NOMO-1 treated with dmso at 0.1 percent for 144 hours (cell line): ENCODE measurements around the gene KRT75.
"Not testable (repeated sequence)": the region's sequence is repeated elsewhere in the genome, so short reads cannot be mapped to it uniquely, and the experiment has no call there.

ENCODE experiments used
- DNase-seq: peaks from one replicate; lab custom pipeline; 2025; ENCODE audit not compliant: unreplicated experiment; lab: John Stamatoyannopoulos, UW

KRT75 gene

DNA sequence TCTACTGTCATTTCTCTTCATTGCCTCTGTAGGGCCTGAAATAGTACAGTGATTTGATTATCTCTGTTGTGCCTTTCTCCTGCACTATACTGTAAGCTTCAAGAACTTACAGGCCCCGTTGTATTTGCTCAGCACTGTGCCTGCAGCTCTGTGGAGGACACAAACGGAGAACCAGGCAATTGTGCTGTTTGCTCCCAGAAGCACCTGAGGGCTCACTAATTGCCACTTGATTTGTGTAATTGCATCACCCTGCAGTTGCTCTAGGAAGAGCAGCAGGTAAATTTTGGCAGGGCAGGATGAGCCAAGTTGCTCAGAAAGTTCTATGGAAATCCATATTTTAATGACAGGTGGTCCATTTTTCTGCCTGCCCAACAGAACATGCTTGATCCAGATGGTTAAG, 16.4 kb downstream of the KRT75 start:
- DNase-seq = no peak

DNA sequence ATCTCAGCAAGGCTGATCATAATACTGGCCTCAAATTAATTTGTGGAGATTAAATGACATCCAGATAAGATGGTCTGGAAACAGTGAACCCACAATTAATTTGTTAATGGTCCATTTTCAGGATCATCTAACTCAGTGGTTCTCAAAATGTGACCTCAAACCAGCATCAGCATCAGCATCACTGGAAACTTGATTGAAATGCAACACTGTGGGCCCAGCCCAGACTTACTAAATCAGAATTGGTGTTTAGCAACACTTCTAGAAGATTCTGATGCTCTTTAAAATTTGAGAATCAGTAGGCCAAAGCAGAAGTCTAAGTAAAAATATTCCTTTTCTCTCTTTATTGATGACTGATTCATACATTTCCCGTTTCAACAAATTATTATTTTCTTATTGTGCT, 17.4 kb downstream of the KRT75 start:
- no peak for DNase-seq

DNA sequence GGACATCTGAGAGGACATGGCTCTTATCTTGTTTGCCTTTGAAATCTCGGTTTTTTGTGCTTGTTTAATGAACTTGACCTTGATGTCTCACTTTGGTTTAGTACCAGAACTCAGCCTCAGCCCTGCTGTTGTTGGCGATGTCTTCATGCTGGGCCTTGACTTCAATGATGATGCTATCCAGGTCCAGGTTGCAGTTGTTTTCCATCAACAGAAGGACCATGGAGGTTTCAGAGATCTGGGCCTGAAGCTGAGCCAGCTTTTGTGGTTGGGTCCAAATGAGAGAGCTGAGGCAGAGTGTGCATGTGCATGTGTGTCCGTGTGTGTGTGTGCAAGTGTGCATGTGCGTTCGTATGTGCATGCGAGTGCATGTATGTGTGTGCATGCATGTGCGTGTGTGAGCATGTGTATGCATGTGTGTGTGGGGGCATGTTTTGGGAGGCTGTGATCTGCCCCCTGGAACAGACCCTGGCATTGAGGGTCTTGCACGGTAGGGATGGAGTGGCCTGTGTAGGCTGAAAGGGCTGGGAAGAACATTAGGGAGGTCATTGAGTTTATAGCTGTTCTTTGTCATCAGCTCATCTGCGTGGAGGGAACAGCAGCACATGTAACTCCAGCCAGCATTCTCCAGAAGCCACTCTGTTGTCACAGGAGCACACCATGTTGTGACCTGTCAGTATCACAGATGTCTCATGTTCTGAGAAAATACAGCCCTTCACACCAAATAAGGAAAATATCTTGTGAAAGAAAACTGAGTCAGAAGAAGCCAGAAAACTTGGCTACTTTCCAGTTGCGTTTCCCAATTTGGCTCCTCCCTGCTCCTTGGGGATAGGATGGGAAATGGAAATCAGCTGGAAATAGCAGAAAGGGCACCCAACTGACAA, 18.1 kb downstream of the KRT75 start:
- no peak for DNase-seq

DNA sequence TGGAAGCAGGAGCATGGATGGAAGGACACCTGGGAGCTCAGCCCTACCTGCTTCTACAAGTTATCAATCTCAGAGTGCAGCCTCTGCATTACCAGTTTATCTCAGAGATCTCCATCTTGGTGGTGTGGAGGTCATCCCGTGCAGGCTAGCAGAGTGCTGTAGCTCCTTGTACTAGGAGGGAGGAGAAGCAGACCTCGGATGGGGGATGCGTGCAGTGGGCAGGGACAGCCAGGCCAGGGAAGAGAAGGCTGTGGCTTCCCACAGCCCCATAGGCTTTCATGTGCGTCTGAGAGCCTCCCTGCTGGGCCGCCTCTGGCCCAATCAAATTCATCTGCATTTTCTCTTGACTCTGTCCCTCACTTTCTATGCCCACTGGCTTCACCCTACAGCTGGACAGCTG, 19.2 kb downstream of the KRT75 start:
- DNase-seq = no peak

DNA sequence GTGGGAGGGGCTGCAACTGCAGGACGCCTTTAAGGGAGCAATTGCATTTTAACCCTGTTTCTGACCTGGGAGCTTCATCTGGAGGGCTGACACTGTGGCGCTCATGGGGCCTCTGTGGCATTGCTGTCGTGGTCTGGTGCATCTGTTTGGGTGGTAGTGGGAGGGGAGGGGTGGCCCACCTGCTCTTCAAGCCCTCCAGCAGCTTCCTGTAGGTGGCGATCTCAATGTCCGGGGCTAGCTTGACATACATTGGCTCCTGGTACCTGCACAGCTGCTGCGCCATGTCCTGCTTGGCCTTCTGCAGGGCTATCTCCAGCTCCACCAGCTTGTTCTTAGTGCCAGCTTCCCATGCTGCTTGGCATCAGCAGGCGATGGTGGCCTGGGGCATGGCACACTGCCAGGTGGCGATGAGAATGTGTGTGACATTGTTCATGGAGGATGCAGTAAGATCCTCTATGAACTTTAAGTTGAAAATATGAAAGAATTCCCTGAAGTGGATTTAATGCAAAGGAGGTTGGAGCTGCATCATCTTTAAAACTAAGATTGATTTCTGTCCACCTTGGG, 20.3 kb downstream of the KRT75 start:
- no peak for DNase-seq

DNA sequence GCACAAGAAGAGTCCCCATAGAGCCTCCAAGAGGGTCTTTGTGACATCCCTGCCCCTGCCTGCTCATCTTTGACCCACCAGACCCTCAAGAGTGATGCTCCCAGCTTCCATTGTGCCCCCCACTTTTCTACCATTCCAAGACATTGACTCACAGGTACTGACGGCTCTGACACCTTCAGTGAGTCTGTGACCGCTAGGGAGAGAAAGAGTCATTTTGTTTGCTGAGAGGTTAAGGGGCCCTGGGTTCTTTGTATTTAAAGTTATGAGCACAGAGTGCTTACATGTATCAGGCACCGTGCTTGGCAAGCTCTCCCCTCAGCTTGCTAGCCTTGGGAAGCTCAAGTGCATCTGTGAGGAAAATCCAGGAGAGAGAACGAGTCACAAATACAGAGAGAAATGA, 21.0 kb downstream of the KRT75 start:
- DNase-seq = no peak

DNA sequence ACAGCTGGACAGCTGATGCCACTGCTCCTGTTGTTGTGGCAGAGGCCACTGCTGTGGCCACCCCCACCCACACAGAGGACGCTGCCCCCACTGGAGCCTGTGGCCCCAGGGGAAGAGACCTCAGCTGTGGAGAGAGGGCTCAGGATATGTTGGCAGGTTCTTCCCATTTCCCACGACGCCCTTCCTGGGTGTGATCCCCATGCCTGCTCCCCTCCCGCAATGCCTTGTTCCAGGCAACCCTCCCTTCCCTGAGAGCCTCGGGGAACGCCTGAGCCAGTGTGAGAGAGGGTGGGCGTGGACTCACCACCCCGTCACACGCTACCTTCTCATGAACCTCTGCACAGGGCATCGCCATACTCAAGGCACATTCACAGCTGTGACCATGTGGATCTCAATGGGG, 22.4 kb downstream of the KRT75 start:
- DNase-seq = no peak

DNA sequence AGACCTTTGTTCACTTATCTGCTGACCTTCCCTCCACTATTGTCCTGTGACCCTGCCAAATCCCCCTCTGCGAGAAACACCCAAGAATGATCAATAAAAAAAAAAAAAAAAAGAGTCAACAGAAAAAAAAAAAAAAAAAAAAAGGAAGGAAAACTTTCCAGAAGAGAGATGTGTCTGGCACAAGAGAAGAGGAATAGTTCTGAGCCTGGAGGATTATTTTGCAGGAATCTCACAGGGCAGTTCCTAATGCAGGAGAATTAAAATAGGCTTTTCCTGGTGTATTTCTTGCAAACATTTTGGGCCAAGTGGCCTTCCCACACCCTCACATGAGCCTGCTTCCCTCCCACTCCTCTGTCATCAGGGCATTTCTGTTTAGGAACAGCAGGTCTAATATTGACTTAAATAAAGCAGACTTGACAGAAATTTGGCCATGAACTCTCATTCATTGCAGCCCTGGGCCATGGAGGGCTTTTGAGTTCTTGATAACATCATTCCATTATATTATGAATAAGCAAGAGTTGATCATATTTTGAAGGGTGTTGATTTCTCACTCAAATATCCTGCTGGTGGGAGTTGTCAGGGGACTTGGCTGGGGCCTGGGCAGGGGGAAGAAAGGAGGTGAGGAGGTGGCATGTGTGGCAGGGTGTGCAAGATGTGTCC, 23.5 kb downstream of the KRT75 start:
- not testable (repeated sequence) for DNase-seq

DNA sequence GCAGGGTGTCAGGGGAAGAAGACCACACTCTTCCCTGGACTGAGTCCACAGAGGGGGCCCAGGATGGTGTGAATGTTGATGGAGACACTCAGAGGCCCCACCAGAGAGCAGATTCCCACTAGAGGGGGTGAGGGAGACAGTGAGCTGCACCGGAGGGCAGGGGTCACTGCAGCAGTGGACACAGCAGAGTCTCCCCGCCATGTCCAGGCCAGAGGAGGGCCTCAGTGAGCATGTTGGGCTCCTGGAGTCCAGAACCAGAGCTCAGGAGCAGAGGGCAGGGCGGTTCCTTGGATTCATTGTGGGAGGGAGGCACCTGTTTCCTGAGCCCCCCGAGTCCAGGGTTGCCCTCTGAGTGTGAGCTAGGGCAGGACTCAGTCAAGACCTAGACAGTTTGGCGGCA, 26.3 kb downstream of the KRT75 start:
- no peak for DNase-seq

DNA sequence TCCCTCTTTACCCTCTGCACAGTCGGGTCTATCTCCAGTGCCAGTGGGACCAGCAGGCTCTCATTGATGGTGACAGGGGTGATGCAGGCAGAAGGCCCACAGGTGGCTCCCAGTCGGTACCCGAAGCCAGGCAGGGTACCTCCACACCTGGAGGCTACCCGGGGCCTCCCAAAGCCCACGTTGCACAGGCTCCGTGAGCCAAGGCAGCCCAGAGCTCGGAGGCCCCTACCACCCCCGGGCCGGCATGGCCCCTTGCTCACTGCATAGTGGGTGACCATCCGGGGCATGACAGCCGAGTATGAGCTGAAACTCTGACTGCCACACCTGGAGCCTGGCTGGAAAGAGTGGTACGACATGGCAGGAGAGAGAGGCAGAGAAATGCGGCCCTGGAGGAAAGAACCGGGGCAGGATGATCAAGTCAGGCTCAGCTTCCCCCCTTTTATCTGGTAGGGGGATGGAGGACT, 28.2 kb downstream of the KRT75 start, which contains the start of gene KRT82:
Gene KRT82, minus strand, starts transcription at position 414 of the 464 bp plus-strand sequence. Its CDS starts 58 bp downstream, at position 356.
- DNase-seq = no peak

DNA sequence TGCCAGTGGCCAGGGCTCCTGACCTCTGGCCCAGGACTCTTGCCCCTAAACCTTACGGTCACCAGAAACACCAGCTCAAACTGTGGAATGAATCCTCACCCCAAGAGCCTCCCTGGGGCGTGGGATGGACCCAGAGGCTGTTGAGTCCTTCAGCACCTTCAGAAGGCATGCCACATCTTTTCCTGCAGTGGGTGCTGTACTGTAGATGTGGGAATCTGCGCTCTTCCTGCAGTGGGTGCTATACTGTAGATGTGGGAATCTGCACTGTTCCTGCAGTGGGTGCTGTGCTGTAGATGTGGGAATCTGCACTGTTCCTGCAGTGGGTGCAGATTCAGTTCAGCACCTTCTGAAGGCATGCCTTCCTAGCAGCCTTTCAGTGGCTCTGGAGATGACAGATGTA, 29.2 kb downstream of the KRT75 start:
- no peak for DNase-seq

DNA sequence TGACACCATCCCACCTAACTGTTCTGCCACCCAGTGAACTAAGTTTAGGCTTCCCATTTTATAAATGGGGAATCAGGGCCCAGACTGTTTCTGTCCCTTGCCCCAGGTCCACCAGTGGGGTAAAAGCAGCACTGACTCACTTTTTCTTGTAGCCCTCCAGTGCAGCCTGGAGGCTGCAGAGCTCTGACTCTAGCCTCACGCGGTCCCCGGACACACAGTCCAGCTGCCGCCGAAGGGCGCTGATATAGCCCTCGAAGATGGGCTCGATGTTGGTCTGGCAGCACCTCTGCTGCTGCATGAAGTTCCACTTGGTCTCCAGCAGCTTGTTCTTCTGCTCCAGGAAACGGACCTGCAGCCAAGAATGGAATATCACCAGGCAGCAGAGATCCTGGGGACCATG, 30.6 kb downstream of the KRT75 start:
- no peak for DNase-seq

DNA sequence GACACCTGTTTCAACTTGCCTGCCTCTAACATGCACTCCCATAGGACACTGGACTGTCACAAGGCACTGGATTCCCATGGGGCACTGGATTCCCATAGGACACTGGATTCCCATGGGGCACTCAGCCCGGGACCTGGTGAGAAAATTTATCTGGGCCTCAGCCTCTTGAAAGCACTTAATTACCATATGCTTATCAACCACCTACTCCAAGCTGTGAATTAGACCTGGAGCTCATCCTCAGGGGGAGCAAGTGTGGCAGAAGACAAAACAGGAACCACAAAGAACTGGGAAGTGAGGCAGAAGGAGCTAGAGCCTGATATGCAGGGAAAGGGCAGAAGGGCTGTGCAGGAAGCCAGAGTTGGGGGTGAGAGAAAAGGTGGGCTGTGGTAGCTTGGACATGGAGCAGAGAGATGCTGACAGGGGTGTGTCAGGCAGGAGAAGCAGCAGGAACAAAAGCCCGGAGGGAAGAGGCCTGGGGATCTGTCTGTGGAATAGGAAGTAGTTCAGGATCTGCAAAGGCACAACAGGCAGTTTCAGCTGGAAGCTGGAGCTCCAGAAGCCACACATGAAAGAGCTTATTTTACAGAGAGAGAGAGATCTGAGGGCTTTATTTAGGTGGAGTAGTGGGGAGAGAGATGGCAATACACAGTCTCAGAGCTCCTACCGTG, 31.2 kb downstream of the KRT75 start:
- no peak for DNase-seq

DNA sequence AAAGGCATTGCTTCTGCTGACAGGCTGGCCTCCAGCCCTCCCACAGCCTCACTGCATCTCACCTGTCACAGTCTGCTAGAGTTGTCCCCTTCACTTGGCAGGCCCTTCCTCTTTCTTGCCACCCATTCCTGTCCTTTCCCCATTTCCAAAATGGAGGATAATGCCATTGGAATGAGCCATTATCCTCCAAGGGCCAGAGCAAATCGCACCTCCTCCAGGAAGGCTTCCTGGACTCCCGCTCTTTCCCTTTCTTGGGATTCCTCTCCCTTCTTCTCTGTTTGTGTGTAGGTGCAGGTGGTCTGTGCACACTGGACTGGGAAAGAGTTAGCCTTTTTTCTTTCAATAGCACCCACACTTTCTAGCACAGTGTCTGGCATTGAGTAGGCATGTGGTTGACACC, 31.8 kb downstream of the KRT75 start:
- no peak for DNase-seq

DNA sequence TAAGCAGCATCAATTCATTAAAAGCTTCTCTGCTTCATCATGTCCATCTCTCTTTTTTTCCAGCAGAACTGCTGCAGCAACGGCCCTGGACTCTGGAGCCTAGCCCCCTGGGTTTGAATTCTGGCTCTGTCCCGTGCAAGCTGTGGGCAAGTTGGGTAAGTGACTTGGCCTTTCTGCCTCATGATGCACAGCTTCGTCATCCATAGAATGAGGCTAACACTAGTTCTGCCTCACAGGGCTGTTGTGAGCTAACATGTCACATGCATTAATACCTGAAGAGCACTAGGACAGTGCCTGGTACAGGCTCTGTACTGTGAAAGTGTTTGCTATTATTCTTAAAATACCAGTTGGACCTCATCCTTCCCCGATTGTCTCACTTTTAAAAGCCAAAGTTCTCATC, 32.2 kb downstream of the KRT75 start:
- no peak for DNase-seq

DNA sequence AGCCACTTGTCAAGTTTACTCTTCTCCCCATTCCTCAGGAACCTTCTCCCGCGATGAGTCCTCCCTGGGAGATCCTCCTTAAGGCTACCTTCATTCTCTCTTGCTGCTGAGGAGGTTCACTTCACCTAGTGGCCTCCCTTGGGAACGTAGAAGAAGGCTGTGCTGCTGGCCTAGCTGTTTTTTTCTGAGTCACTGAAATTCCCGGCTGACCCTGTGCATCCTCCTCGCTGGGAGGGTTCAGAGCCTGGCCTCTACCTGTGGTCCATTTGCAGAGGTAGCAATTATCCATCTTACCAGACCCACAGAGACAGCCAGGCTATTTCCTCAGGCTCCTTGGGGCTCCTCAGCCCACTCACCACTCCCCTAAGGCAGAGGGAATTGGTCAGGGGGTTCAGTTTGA, 32.6 kb downstream of the KRT75 start:
- DNase-seq = no peak

DNA sequence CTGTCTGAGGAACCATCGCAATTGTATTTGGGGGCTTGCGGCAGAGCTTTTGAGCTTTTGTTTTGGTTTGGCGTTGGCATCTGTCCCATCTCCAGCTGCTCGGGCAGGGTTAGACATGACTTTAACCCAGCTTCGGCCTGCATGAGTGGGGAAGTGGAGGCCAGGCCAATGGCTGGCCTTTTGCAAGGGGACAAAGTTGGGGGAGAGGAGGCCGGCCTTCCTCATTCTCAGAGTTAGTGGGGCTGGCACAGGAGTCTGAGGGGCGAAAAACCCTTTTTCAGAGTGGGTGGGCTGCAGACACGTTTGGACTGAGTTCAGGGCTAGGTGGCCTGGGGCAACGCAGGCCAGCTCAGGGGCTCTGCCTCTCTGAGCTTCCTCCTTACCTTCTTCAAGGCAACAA, 33.3 kb downstream of the KRT75 start:
- no peak for DNase-seq

DNA sequence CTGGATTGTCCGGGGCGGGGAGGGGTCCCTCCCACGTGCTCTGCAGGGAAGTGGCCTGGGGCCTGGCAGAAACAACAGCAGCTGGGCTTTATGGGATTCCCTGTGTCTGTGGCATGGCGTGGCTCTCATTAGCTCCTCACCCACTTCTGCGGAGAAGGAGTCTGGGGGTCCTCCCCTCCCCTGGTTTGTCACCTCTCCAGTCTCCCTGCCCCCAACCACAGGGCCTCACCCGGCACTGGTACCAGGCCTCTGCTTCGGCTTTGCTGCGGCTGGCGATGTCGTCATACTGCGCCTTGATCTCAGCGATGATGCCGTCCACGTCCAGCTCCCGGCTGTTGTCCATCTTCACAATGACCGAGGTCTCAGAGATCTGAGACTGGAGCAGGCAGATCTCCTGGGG, 34.4 kb downstream of the KRT75 start:
- no peak for DNase-seq

DNA sequence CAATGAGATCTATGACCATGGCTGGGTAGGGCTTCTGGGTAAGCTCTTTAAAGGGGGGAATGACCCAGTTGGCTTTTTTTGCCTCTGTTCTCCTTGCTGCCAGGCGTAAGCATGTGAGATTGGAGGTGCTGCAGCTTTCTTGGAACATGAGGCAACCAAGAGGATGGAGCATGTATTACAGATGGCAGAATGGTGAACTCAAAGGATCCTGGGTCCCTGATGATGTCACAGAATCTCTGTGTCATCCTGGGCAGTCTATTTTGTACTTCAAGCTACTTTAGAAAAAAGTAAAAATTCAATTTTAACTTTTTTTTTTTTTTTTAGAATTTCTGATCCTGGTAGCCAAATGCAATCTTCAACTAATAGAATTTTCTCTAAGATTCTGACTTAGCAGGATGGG, 36.0 kb downstream of the KRT75 start:
- DNase-seq = no peak

DNA sequence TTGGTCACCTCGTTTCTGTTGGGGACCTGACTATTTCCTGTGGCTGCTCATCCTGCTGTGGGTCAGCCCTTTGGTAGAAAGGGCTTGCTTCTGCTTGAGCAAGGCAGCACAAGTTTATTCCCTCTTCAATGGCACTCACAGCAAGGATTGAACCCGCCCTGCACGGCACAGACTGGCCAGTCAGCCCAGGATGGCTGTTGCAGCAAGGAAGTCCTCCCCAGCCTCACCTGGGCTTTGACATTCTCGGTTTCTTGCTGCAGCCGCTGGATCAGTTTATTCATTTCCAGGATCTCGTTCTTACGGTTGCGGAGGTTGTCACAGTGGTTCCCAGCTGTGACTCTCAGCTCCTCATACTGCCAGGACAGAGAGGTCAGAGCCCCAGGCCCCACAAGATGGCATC, 37.5 kb downstream of the KRT75 start:
- DNase-seq = no peak

DNA sequence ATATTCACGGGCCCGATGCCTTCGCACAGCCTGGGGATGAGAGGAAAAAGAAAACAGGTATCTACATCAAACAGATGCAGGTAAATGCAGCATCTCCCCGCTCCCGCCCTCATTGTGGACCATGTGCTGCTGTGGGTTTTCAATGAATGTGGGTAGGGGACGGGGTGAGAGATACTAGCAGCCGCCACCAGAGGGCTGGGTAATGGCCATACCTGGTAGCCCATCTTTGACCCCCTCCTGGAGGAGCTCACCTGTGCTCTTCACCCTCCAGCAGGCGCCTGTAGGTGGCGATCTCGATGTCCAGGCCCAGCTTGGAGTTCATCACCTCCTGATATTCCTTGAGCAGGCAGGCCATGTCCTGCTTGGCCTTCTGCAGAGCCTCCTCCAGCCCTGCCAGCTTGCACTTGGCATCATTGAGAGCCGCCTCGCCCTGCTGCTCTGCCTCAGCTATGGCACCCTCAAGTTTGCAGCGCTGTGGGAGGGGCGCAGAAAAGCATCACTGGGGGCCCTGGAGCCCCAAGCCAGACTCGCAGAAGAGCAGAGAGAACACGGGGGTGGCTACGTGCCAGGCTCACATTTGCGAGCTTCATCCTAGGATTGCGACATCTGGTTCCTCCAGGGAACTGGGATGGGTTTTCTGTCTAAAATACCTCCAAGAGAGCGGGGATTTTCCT, 38.3 kb downstream of the KRT75 start:
- DNase-seq = no peak
